GM12865 (cell line): ENCODE results near the gene AKAP13.

ENCODE experiments used
- DNase-seq: peaks from one replicate; pipeline ENCODE4 v3.0.0; 2010; ENCODE audit warnings: low read depth
- H3K4me3 ChIP-seq: 2 replicates; pipeline ENCODE4 v1.5.1; 2011; ENCODE audit warnings: mild to moderate bottlenecking, low read depth, low read length, control low read depth
- CTCF ChIP-seq: IDR thresholded peaks from 2 replicates; pipeline ENCODE4 v1.5.1; 2011; ENCODE audit warnings: low read length, control low read depth, low read depth, inconsistent platforms; ENCODE audit not compliant: insufficient read depth; ENCODE audit errors: missing control alignments

AKAP13 gene

GRCh38 chr15:85541744-85542143 lies 161.3 kb downstream of the AKAP13 start:
- TF ChIP-seq CTCF, result no peak
- H3K4me3 ChIP-seq, result no peak overlapping the region
- peak; percentile 57 for DNase-seq

GRCh38 chr15:85542488-85542887 lies 162.1 kb downstream of the AKAP13 start:
- H3K4me3 ChIP-seq, result no peak overlapping the region
- no peak for DNase-seq
- no peak for TF ChIP-seq CTCF

- no peak overlapping the region for H3K4me3 ChIP-seq
- TF ChIP-seq CTCF, result no peak
- peak; percentile 23 for DNase-seq
These were observed 162.5 kb downstream of the AKAP13 start for GRCh38 chr15:85542895-85543331.

- no peak overlapping the region for H3K4me3 ChIP-seq
- DNase-seq, result no peak
These were observed 163.3 kb downstream of the AKAP13 start for GRCh38 chr15:85543741-85544155.

GRCh38 chr15:85545185-85545584 lies 164.8 kb downstream of the AKAP13 start:
- TF ChIP-seq CTCF, result no peak

More at GRCh38 chr15:85543741-85544155, 163.3 kb downstream of the AKAP13 start:
- no peak for TF ChIP-seq CTCF

GRCh38 chr15:85545752-85546151 lies 165.3 kb downstream of the AKAP13 start:
- DNase-seq, result no peak
- TF ChIP-seq CTCF, result no peak
- no peak overlapping the region for H3K4me3 ChIP-seq

More at GRCh38 chr15:85545185-85545584, 164.8 kb downstream of the AKAP13 start:
- DNase-seq, result no peak
- no peak overlapping the region for H3K4me3 ChIP-seq

- no peak for TF ChIP-seq CTCF
- no peak for DNase-seq
- no peak overlapping the region for H3K4me3 ChIP-seq
These were observed 167.0 kb downstream of the AKAP13 start for GRCh38 chr15:85547386-85547785.
